Kidney epithelial cell (primary cell): ENCODE data around the gene ARHGAP24. TPM values are rescaled to one million over a fixed set of nuclear protein-coding genes. Genes with fewer than 3 reads are reported as not detected.
"Not testable (repeated sequence)": the region's sequence is repeated elsewhere in the genome, so short reads cannot be mapped to it uniquely, and the experiment has no call there.

Experiments
- DNase-seq: peaks from one replicate; pipeline ENCODE4 v3.0.0-alpha.2; 2010; ENCODE audit warnings: low read depth
- H3K27me3 ChIP-seq: 2 replicates; pipeline ENCODE4 v1.6.0; 2011; ENCODE audit warnings: low read length; ENCODE audit not compliant: control insufficient read depth, insufficient read depth
- H3K36me3 ChIP-seq: 2 replicates; pipeline ENCODE4 v1.5.1; 2011; ENCODE audit warnings: low read length; ENCODE audit not compliant: control insufficient read depth, insufficient read depth
- H3K4me3 ChIP-seq: 2 replicates; pipeline ENCODE4 v1.5.1; 2011; ENCODE audit warnings: low read depth, mild to moderate bottlenecking, control low read depth, low read length
- CTCF ChIP-seq: IDR thresholded peaks from 2 replicates; pipeline ENCODE4 v1.5.1; 2011; ENCODE audit warnings: mild to moderate bottlenecking, moderate library complexity, low read length, control low read depth, inconsistent platforms; ENCODE audit not compliant: insufficient read depth, poor library complexity, severe bottlenecking
- total RNA-seq: library from RNA; depleted of rRNA; stranded (reverse); fragments of >200 nt; gene quantifications from 2 replicates; pipeline ENCODE4 v1.2.3, GENCODE V29; 2015

ARHGAP24 gene
- total RNA-seq, 1 donor from 2014 or later, result 9.6 TPM

DNA sequence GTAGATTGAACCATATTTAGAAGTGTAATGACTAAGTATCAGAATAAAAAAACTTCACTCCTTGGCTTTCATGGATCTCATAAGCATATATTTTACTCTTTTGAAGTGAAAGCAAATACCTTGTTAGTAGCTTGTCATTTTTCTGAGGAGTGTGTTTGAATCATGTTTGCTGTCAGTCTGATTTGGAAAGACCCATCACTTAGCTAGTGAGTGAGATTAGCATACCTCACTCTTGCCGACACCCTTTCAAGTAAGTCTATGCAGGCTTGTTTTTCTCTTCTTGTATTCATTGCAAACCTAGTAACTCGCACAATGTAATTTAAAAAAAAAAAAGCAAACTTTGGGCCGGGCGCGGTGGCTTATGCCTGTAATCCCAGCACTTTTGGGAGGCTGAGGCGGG, 360.0 kb downstream of the ARHGAP24 start:
- H3K27me3 ChIP-seq, result no peaks in the 10 kb centered on the region
- no peaks in the 10 kb centered on the region for H3K36me3 ChIP-seq
- no peak for DNase-seq
- no peak overlapping the region for H3K4me3 ChIP-seq
- TF ChIP-seq CTCF, result no peak

DNA sequence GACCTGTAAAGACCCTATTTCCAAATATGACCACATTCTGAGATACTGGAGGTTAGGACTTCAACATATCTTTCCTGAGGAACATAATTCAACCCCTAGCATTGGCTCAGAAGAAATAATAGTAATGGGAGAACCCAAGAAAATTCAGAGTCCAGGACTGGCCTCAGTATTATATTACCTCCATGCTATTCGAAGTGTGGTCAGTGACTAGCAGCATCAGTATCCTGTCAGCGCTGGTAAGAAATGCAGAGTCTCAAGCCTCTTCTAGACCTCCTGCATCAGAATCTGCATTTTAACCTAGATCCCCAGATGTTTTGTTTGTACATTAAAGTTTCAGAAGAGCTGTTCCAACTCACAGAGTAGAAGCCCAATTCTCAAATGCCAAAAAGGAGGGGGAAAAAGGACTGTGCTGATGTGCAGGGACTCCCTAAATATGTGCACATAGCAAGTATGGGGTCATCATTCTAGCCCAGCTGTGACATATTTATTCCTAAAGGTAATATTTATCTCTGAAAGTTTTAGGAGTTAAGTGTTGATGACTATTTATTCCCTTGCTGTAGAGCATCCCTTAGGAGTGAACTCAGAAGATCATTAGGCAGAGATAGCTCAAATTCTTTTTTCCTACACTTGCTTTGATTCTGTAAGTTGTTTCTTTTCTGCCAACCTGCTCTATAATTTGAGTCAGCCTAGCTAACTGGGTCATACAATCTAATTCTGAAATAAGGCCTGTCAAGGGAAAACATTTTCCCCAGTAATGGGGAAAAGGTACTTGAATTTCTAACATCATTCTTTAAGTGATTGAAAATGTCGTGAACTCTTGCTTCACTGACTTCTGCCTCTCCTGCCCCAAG, 361.9 kb downstream of the ARHGAP24 start:
- no peak for TF ChIP-seq CTCF
- no peaks in the 10 kb centered on the region for H3K36me3 ChIP-seq

GRCh38 chr4:85837439-85837733, 362.4 kb downstream of the ARHGAP24 start:
- no peaks in the 10 kb centered on the region for H3K36me3 ChIP-seq
- no peak for TF ChIP-seq CTCF
- H3K4me3 ChIP-seq, result no peak overlapping the region
- H3K27me3 ChIP-seq, result no peaks in the 10 kb centered on the region
- no peak for DNase-seq

More for the DNA sequence above, 361.9 kb downstream of the ARHGAP24 start:
- DNase-seq, result no peak
- H3K4me3 ChIP-seq, result no peak overlapping the region
- no peaks in the 10 kb centered on the region for H3K27me3 ChIP-seq

DNA sequence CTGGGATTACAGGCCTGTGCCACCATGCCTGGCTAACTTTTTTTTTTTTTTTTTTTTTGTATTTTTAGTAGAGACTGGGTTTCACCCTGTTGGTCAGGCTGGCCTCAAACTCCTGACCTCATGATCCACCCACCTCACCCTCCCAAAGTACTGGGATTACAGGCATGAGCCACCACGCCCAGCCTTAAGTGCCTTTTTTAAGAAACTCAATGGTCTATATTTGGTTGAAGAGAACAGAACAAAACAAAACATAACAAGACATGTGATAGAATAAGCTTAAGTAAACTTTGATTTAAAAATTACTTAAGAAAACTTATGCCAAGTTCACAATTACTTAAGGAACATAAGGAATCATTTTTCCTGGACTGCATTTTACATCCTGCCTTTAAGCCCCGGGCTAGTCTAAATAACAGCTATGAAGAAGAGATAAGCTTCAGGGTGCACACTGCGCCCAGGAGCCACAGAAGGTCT, 365.1 kb downstream of the ARHGAP24 start:
- not testable (repeated sequence) for DNase-seq, H3K27me3 ChIP-seq, H3K36me3 ChIP-seq, H3K4me3 ChIP-seq

GRCh38 chr4:85842540-85842939, 367.6 kb downstream of the ARHGAP24 start:
- no peaks in the 10 kb centered on the region for H3K36me3 ChIP-seq
- no peak overlapping the region for H3K4me3 ChIP-seq
- H3K27me3 ChIP-seq, result no peaks in the 10 kb centered on the region
- TF ChIP-seq CTCF, result no peak
- DNase-seq, result no peak

DNA sequence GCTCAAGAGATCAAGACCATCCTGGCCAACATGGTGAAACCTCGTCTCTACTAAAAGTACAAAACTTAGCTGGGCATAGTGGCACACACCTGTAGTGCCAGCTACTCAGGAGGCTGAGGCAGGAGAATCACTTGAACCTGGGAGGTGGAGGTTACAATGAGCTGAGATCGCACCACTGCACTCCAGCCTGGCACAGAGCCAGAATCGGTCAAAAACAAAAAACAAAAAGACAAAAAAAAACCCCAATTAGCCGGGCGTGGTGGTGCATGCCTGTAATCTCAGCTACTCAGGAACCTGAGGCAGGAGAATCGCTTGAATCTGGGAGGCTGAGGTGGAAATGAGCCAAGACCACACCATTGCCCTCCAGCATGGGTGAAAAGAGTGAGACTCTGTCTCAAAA, 378.8 kb downstream of the ARHGAP24 start:
- not testable (repeated sequence) for H3K36me3 ChIP-seq, H3K4me3 ChIP-seq, DNase-seq, H3K27me3 ChIP-seq

GRCh38 chr4:85854546-85854945, 379.6 kb downstream of the ARHGAP24 start:
- DNase-seq, result no peak
- Histone ChIP-seq H3K4me3 (no peak overlapping the region), H3K27me3 (no peaks in the 10 kb centered on the region), H3K36me3 (no peaks in the 10 kb centered on the region)
- TF ChIP-seq CTCF, result no peak
